Lower leg skin (tissue), 3 donors: ENCODE measurements around the gene LRGUK.

Experiments
- CTCF ChIP-seq, 3 donors: fragments of 450-650 bp; IDR thresholded peaks; one replicate each; pipeline ENCODE4 v1.5.1; 2016; ENCODE audit warnings: antibody characterized with exemption in 3 of 3, mild to moderate bottlenecking in 3 of 3, moderate library complexity in 2 of 3
- POLR2A ChIP-seq, 2 donors: fragments of 450-650 bp; IDR thresholded peaks; one replicate each; pipeline ENCODE4 v1.6.1; 2016 to 2017; ENCODE audit warnings: antibody characterized with exemption in 2 of 2, mild to moderate bottlenecking in 1 of 2, moderate library complexity in 1 of 2

GRCh38 chr7:134200970-134201369 is 73.8 kb downstream of the LRGUK start:
- no peak for TF ChIP-seq POLR2A (IDR thresholded peaks at IDR 0.05)
- no peak for TF ChIP-seq CTCF (IDR thresholded peaks at IDR 0.05)
